ENCODE results near the gene KCNIP1. TPM values are rescaled to one million over a fixed set of nuclear protein-coding genes. Genes with fewer than 3 reads are reported as not detected.

The KCNIP1 gene
- polyA plus RNA-seq, 1 donor (not counting 4 experiments of a cell fraction or from before 2014, with no cell fraction given), result not detected

DNA sequence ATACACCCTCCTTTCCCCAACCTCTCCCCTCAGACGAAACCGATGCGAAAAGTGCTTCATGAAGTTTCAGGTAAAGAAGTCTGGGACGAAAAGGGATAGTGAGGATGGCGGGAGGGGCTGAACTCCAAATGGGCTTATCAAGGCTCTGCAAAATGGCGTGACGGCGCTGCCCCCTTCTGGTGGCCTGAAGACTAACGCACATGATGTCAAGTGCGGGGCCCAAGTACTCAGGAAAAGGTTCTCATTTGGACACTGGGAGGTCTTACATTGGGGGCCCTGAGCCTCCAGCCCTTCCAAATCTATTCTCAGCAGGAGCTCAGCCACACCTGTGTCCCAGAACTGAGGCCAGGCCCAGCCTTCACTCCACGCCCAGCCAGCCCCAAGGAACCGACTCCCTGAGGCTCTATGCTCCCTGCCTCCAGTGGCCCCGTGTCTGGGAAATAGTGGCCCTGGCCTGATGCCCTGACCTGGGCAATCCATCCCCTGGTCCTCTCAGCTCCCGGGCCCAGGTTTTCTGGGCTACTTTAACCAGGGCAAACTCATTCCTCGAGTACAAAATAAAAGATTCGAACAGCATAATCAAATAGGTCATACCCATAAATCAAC is 119.9 kb downstream of the KCNIP1 start:
- TF ChIP-seq, protein P1, sequence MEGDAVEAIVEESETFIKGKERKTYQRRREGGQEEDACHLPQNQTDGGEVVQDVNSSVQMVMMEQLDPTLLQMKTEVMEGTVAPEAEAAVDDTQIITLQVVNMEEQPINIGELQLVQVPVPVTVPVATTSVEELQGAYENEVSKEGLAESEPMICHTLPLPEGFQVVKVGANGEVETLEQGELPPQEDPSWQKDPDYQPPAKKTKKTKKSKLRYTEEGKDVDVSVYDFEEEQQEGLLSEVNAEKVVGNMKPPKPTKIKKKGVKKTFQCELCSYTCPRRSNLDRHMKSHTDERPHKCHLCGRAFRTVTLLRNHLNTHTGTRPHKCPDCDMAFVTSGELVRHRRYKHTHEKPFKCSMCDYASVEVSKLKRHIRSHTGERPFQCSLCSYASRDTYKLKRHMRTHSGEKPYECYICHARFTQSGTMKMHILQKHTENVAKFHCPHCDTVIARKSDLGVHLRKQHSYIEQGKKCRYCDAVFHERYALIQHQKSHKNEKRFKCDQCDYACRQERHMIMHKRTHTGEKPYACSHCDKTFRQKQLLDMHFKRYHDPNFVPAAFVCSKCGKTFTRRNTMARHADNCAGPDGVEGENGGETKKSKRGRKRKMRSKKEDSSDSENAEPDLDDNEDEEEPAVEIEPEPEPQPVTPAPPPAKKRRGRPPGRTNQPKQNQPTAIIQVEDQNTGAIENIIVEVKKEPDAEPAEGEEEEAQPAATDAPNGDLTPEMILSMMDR (optimal IDR thresholded peaks at IDR 0.05 in 1 of 3, IDR thresholded peaks at IDR 0.05 in 1 of 3, conservative IDR thresholded peaks at IDR 0.05 in 1 of 3; ENCODE audit: extremely low read depth in 1 of 3, insufficient read depth in 2 of 3, low read length in 3 of 3), result peak; percentile 79 to 91 (median 81)
- TF ChIP-seq EZH2 (IDR thresholded peaks at IDR 0.05; ENCODE audit: low read length), result no peak
- Histone ChIP-seq H3K4me1 (ENCODE audit: control insufficient read depth, extremely low read depth, insufficient read depth, low read length) (no peaks in the 10 kb centered on the region), H3K4me3 (ENCODE audit: control insufficient read depth in 2 of 3, extremely low read depth in 1 of 3, insufficient read depth in 2 of 3, low read depth in 1 of 3, low read length in 3 of 3) (no peak overlapping the region), H3K9me3 (ENCODE audit: control insufficient read depth, low read depth, low read length) (no peaks in the 10 kb centered on the region), H3K79me2 (ENCODE audit: control insufficient read depth, insufficient read depth, low read length) (no peaks in the 10 kb centered on the region), H3K9ac (ENCODE audit: control insufficient read depth, extremely low read depth, insufficient read depth, low read length) (no peak overlapping the region), H3K9me1 (ENCODE audit: control insufficient read depth, extremely low read depth, insufficient read depth, low read length) (no peaks in the 10 kb centered on the region), H3K4me2 (ENCODE audit: control insufficient read depth, extremely low read depth, insufficient read depth, low read depth, low read length) (no peak overlapping the region), H3K27ac (ENCODE audit: control insufficient read depth, insufficient read depth, low read length) (no peak overlapping the region), H2AFZ (ENCODE audit: control insufficient read depth, low read length) (no peak overlapping the region), H4K20me1 (ENCODE audit: control insufficient read depth, extremely low read depth, insufficient read depth, low read length) (no peaks in the 10 kb centered on the region), H3K36me3 (ENCODE audit: control insufficient read depth in 2 of 2, extremely low read depth in 1 of 2, insufficient read depth in 2 of 2, low read length in 2 of 2) (no peaks in the 10 kb centered on the region), H3K27me3 (ENCODE audit: control insufficient read depth, extremely low read depth, insufficient read depth, low read length) (no peaks in the 10 kb centered on the region)
- FAIRE-seq (no peak), DNase-seq (ENCODE audit: low read depth, low spot score) (no peak)
- dilution Hi-C loops (cut with MboI; ENCODE audit: extremely low pct_ligation_motif_present, low sequenced_read_pairs), result no loop called here

DNA sequence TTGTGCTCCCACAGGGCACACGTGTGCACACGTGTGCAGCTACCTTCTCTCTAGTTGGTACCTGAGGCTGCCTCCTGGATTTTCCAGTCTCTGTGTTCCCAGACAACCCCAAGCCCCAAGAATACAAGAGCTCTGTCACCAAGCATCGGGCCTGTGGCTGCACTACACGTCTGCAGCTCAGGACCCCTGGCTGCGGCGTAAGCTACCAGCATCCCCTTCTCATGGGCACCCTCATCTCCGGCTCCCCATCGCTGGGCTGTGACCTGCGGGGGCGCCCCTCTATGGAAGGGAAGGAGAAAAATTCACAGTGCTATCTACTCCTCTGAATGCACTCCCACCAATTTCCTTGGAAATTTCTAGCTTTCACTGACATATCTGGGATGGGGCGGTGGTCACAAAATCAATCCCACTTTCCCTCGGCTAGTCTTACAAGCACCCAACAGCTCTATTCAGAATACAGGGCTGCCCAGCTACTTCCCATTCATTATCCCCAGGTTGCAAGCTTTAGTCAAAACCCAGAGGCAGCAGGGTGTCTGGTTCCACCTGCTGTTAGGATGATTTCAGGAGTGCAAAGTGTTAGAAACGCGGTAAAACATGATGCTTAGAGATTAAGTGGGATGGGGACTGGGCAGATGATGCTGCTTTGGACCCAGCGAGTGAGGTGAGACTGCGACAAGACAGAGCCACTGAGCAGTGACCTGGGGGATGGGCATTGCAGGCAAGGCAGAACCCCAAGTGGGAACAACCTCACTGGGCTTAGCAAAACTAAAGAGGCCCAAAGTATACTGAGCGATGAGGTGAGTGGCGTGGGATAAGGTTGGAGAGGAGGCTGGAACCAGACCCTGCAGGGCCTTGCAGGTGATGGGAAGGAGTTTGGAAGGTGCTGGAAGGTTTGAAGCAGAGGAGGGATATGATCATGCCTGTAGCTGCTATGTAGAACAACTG is 121.7 kb downstream of the KCNIP1 start:
- H3K79me2 ChIP-seq (ENCODE audit: control insufficient read depth, insufficient read depth, low read length), result no peaks in the 10 kb centered on the region
- H3K36me3 ChIP-seq (ENCODE audit: control insufficient read depth in 2 of 2, extremely low read depth in 1 of 2, insufficient read depth in 2 of 2, low read length in 2 of 2), result no peaks in the 10 kb centered on the region
- H3K4me2 ChIP-seq (ENCODE audit: control insufficient read depth, extremely low read depth, insufficient read depth, low read depth, low read length), result no peak overlapping the region
- FAIRE-seq (no peak), DNase-seq (ENCODE audit: low read depth, low spot score) (no peak)
- no peak overlapping the region for H3K27ac ChIP-seq (ENCODE audit: control insufficient read depth, insufficient read depth, low read length)
- no peak overlapping the region for H2AFZ ChIP-seq (ENCODE audit: control insufficient read depth, low read length)
- TF ChIP-seq EZH2 (IDR thresholded peaks at IDR 0.05; ENCODE audit: low read length), result no peak
- TF ChIP-seq, protein P1 (optimal IDR thresholded peaks at IDR 0.05 in 1 of 3, IDR thresholded peaks at IDR 0.05 in 1 of 3, conservative IDR thresholded peaks at IDR 0.05 in 1 of 3; ENCODE audit: extremely low read depth in 1 of 3, insufficient read depth in 2 of 3, low read length in 3 of 3), result no peak
- no peaks in the 10 kb centered on the region for H3K27me3 ChIP-seq (ENCODE audit: control insufficient read depth, extremely low read depth, insufficient read depth, low read length)
- no peaks in the 10 kb centered on the region for H3K9me3 ChIP-seq (ENCODE audit: control insufficient read depth, low read depth, low read length)
- dilution Hi-C loops (cut with MboI; ENCODE audit: extremely low pct_ligation_motif_present, low sequenced_read_pairs), result no loop called here
- H3K9ac ChIP-seq (ENCODE audit: control insufficient read depth, extremely low read depth, insufficient read depth, low read length), result no peak overlapping the region
- H4K20me1 ChIP-seq (ENCODE audit: control insufficient read depth, extremely low read depth, insufficient read depth, low read length), result no peaks in the 10 kb centered on the region
- no peak overlapping the region for H3K4me3 ChIP-seq (ENCODE audit: control insufficient read depth in 2 of 3, extremely low read depth in 1 of 3, insufficient read depth in 2 of 3, low read depth in 1 of 3, low read length in 3 of 3)
- no peaks in the 10 kb centered on the region for H3K9me1 ChIP-seq (ENCODE audit: control insufficient read depth, extremely low read depth, insufficient read depth, low read length)
- no peaks in the 10 kb centered on the region for H3K4me1 ChIP-seq (ENCODE audit: control insufficient read depth, extremely low read depth, insufficient read depth, low read length)

All from keratinocyte (primary cell).